ENCODE data around the gene DOCK9.
A peak's percentile ranks its signal among the peaks of the same experiment; 100 is the strongest.

DOCK9 gene

GRCh38 chr13:98839856-98840769 is 137.8 kb downstream of the DOCK9 start:
- DNase-seq, result peak; percentile 53
- no peaks in the 10 kb centered on the region for H3K4me1 Mint-ChIP-seq
- CTCF ChIA-PET, result interaction anchor here (0.5 to 2.6 kb wide), 18 partner anchors 11 to 984 kb away, joined by 3 to 27 read pairs (median 3); no protein-coding TSS in a partner anchor
- no peak overlapping the region for H3K4me3 Mint-ChIP-seq
- no peak overlapping the region for H3K27ac Mint-ChIP-seq
- H3K27me3 Mint-ChIP-seq, result no peaks in the 10 kb centered on the region
- peaks cover 22% of the 10 kb centered on the region for H3K36me3 Mint-ChIP-seq
- no peaks in the 10 kb centered on the region for H3K9me3 Mint-ChIP-seq

GRCh38 chr13:98838776-98839175 is 139.1 kb downstream of the DOCK9 start:
- no peaks in the 10 kb centered on the region for H3K9me3 Mint-ChIP-seq
- DNase-seq, result no peak
- no peaks in the 10 kb centered on the region for H3K4me1 Mint-ChIP-seq
- H3K4me3 Mint-ChIP-seq, result no peak overlapping the region
- CTCF ChIA-PET, result interaction anchor here (0.9 to 1.4 kb wide), 3 partner anchors 31 to 393 kb away, joined by 3 to 4 read pairs (median 4); no protein-coding TSS in a partner anchor
- no peaks in the 10 kb centered on the region for H3K27me3 Mint-ChIP-seq
- H3K36me3 Mint-ChIP-seq, result peaks cover 18% of the 10 kb centered on the region
- H3K27ac Mint-ChIP-seq, result no peak overlapping the region

- no peaks in the 10 kb centered on the region for H3K4me1 Mint-ChIP-seq
- H3K9me3 Mint-ChIP-seq, result no peaks in the 10 kb centered on the region
- no peaks in the 10 kb centered on the region for H3K27me3 Mint-ChIP-seq
- no peak overlapping the region for H3K4me3 Mint-ChIP-seq
- peaks cover 17% of the 10 kb centered on the region for H3K36me3 Mint-ChIP-seq
- H3K27ac Mint-ChIP-seq, result no peak overlapping the region
- DNase-seq, result no peak
- CTCF ChIA-PET, result interaction anchor here (0.5 to 1.0 kb wide), 3 partner anchors 196 to 392 kb away, joined by 4 read pairs; no protein-coding TSS in a partner anchor
Observed at GRCh38 chr13:98837896-98838295, 140.0 kb downstream of the DOCK9 start.

GRCh38 chr13:98835156-98835555 is 142.7 kb downstream of the DOCK9 start:
- Mint-ChIP-seq H3K27me3 (no peaks in the 10 kb centered on the region), H3K27ac (no peak overlapping the region), H3K4me1 (no peaks in the 10 kb centered on the region), H3K4me3 (no peak overlapping the region), H3K36me3 (peaks cover 26% of the 10 kb centered on the region), H3K9me3 (no peaks in the 10 kb centered on the region)
- CTCF ChIA-PET, result interaction anchor here (1.0 kb wide), 1 partner anchor 167 kb away, joined by 3 read pairs; no protein-coding TSS in a partner anchor
- no peak for DNase-seq

GRCh38 chr13:98834254-98834960 is 143.5 kb downstream of the DOCK9 start:
- Mint-ChIP-seq H3K4me1 (no peaks in the 10 kb centered on the region), H3K27me3 (no peaks in the 10 kb centered on the region), H3K4me3 (no peak overlapping the region), H3K36me3 (peaks cover 33% of the 10 kb centered on the region), H3K9me3 (no peaks in the 10 kb centered on the region), H3K27ac (no peak overlapping the region)
- CTCF ChIA-PET, result no interaction called here
- no peak for DNase-seq

GRCh38 chr13:98831236-98831635 is 146.6 kb downstream of the DOCK9 start:
- Mint-ChIP-seq H3K9me3 (no peaks in the 10 kb centered on the region), H3K27ac (no peak overlapping the region), H3K4me3 (no peak overlapping the region), H3K4me1 (peaks cover 6% of the 10 kb centered on the region), H3K27me3 (no peaks in the 10 kb centered on the region), H3K36me3 (peaks cover 55% of the 10 kb centered on the region)
- DNase-seq, result no peak
- CTCF ChIA-PET, result interaction anchor here (0.6 kb wide), 1 partner anchor 133 kb away, joined by 3 read pairs; no protein-coding TSS in a partner anchor

- DNase-seq, result no peak
- H3K9me3 Mint-ChIP-seq, result no peaks in the 10 kb centered on the region
- no peaks in the 10 kb centered on the region for H3K27me3 Mint-ChIP-seq
- no peak overlapping the region for H3K4me3 Mint-ChIP-seq
- H3K4me1 Mint-ChIP-seq, result peaks cover 21% of the 10 kb centered on the region
- H3K36me3 Mint-ChIP-seq, result peaks cover 67% of the 10 kb centered on the region
- CTCF ChIA-PET, result interaction anchor here (1.1 to 1.2 kb wide), 2 partner anchors 13 to 177 kb away, joined by 3 to 6 read pairs; no protein-coding TSS in a partner anchor
- no peak overlapping the region for H3K27ac Mint-ChIP-seq
Observed at GRCh38 chr13:98829541-98829940, 148.3 kb downstream of the DOCK9 start.

- no peaks in the 10 kb centered on the region for H3K27me3 Mint-ChIP-seq
- H3K4me1 Mint-ChIP-seq, result peaks cover 21% of the 10 kb centered on the region
- H3K4me3 Mint-ChIP-seq, result no peak overlapping the region
- peaks cover 74% of the 10 kb centered on the region for H3K36me3 Mint-ChIP-seq
- no peaks in the 10 kb centered on the region for H3K9me3 Mint-ChIP-seq
- CTCF ChIA-PET, result interaction anchor here (1.0 to 1.2 kb wide), 4 partner anchors 12 to 176 kb away, joined by 3 to 6 read pairs (median 3); no protein-coding TSS in a partner anchor
- DNase-seq, result no peak
- H3K27ac Mint-ChIP-seq, result no peak overlapping the region
Observed at GRCh38 chr13:98828614-98829013, 149.2 kb downstream of the DOCK9 start.

- Mint-ChIP-seq H3K4me3 (no peak overlapping the region), H3K4me1 (peaks cover 21% of the 10 kb centered on the region), H3K27ac (no peak overlapping the region), H3K36me3 (peaks cover 73% of the 10 kb centered on the region), H3K27me3 (no peaks in the 10 kb centered on the region), H3K9me3 (no peaks in the 10 kb centered on the region)
- CTCF ChIA-PET, result no interaction called here
- DNase-seq, result no peak
Observed at GRCh38 chr13:98827449-98827848, 150.4 kb downstream of the DOCK9 start.

GRCh38 chr13:98826146-98826545 is 151.7 kb downstream of the DOCK9 start:
- DNase-seq, result no peak
- CTCF ChIA-PET, result interaction anchor here (1.1 to 1.2 kb wide), 2 partner anchors 14 to 17 kb away, joined by 4 read pairs; no protein-coding TSS in a partner anchor
- H3K27ac Mint-ChIP-seq, result peak overlapping the region; percentile 73
- peaks cover 78% of the 10 kb centered on the region for H3K36me3 Mint-ChIP-seq
- H3K4me3 Mint-ChIP-seq, result no peak overlapping the region
- H3K4me1 Mint-ChIP-seq, result peaks cover 21% of the 10 kb centered on the region
- H3K27me3 Mint-ChIP-seq, result no peaks in the 10 kb centered on the region
- no peaks in the 10 kb centered on the region for H3K9me3 Mint-ChIP-seq

- Mint-ChIP-seq H3K9me3 (no peaks in the 10 kb centered on the region), H3K36me3 (peaks cover 76% of the 10 kb centered on the region), H3K27me3 (no peaks in the 10 kb centered on the region), H3K4me3 (no peak overlapping the region), H3K4me1 (peaks cover 21% of the 10 kb centered on the region), H3K27ac (peak overlapping the region; percentile 73)
- CTCF ChIA-PET, result interaction anchor here (1.2 kb wide), 1 partner anchor 14 kb away, joined by 4 read pairs; no protein-coding TSS in a partner anchor
- no peak for DNase-seq
Observed at GRCh38 chr13:98825659-98826058, 152.2 kb downstream of the DOCK9 start.

GRCh38 chr13:98824376-98825160 is 153.3 kb downstream of the DOCK9 start:
- peaks cover 21% of the 10 kb centered on the region for H3K4me1 Mint-ChIP-seq
- no peak overlapping the region for H3K4me3 Mint-ChIP-seq
- H3K27me3 Mint-ChIP-seq, result no peaks in the 10 kb centered on the region
- H3K27ac Mint-ChIP-seq, result no peak overlapping the region
- CTCF ChIA-PET, result no interaction called here
- H3K9me3 Mint-ChIP-seq, result no peaks in the 10 kb centered on the region
- DNase-seq, result no peak
- peaks cover 71% of the 10 kb centered on the region for H3K36me3 Mint-ChIP-seq

GRCh38 chr13:98823442-98823841 is 154.4 kb downstream of the DOCK9 start:
- Mint-ChIP-seq H3K9me3 (no peaks in the 10 kb centered on the region), H3K4me3 (no peak overlapping the region), H3K27me3 (no peaks in the 10 kb centered on the region), H3K27ac (no peak overlapping the region), H3K36me3 (peaks cover 67% of the 10 kb centered on the region), H3K4me1 (peaks cover 21% of the 10 kb centered on the region)
- DNase-seq, result no peak
- CTCF ChIA-PET, result no interaction called here
